RWPE2 (cell line): Measurements from ENCODE around the gene OLAH.

ENCODE experiments used
- ATAC-seq: fragments of 200-7000 bp; cut with Tn5 transposase; 3 replicates; pipeline ENCODE4 v1.9.1; 2021; ENCODE audit warnings: low read depth
- DNase-seq: peaks from one replicate; pipeline ENCODE4 v3.0.0-alpha.2; 2020; ENCODE audit warnings: low spot score
- H3K27ac ChIP-seq: fragments of 450-650 bp; 2 replicates; pipeline ENCODE4 v1.5.1; 2017; ENCODE audit warnings: mild to moderate bottlenecking; ENCODE audit not compliant: poor library complexity, severe bottlenecking
- H3K27me3 ChIP-seq: fragments of 250-450 bp; sonication (Bioruptor Pico); 2 replicates; pipeline ENCODE4 v1.5.1; 2021; ENCODE audit warnings: mild to moderate bottlenecking, moderate library complexity; ENCODE audit not compliant: insufficient read depth, poor library complexity, severe bottlenecking
- H3K36me3 ChIP-seq: fragments of 250-450 bp; sonication (Bioruptor Pico); 2 replicates; pipeline ENCODE4 v1.5.1; 2020; ENCODE audit warnings: low read depth, mild to moderate bottlenecking, moderate library complexity
- H3K4me1 ChIP-seq: fragments of 250-450 bp; sonication (Bioruptor Pico); 2 replicates; pipeline ENCODE4 v1.5.1; 2021; ENCODE audit warnings: mild to moderate bottlenecking, moderate library complexity; ENCODE audit not compliant: insufficient read depth, poor library complexity, severe bottlenecking
- H3K4me3 ChIP-seq: fragments of 250-450 bp; sonication (Bioruptor Pico); 2 replicates; pipeline ENCODE4 v1.5.1; 2021; ENCODE audit warnings: mild to moderate bottlenecking, moderate library complexity; ENCODE audit not compliant: severe bottlenecking
- H3K9me3 ChIP-seq: fragments of 250-450 bp; sonication (Bioruptor Pico); 2 replicates; pipeline ENCODE4 v1.5.1; 2021; ENCODE audit warnings: mild to moderate bottlenecking, moderate library complexity; ENCODE audit not compliant: severe bottlenecking
- TF ChIP-seq, protein P1 (sequence below): fragments of 450-650 bp; IDR thresholded peaks from one replicate; pipeline ENCODE4 v1.5.1; 2017; ENCODE audit warnings: mild to moderate bottlenecking, moderate library complexity; ENCODE audit not compliant: poor library complexity, severe bottlenecking

OLAH gene

DNA sequence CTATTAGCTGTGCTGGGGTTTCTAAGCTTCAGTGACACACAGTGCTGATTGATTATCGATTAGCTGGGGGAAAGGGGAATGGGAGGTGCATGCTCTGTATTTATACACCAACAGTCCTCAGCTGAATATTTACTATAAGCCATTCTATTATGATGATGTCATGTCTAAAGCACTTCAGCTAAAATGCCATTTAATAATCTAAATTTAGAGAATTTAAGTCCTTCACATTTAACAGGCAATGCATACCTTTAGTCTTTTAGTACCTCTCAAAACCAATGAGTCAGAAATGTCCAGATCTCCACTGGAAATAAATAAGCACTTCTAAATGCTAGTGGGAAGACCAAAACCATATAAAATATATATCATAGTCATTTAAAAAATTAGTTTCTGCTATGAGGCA lies 78.0 kb downstream of the OLAH start:
- no peak for DNase-seq
- no peak overlapping the region for H3K4me3 ChIP-seq
- H3K4me1 ChIP-seq: peaks cover 37% of the 10 kb centered on the region
- TF ChIP-seq, protein P1, sequence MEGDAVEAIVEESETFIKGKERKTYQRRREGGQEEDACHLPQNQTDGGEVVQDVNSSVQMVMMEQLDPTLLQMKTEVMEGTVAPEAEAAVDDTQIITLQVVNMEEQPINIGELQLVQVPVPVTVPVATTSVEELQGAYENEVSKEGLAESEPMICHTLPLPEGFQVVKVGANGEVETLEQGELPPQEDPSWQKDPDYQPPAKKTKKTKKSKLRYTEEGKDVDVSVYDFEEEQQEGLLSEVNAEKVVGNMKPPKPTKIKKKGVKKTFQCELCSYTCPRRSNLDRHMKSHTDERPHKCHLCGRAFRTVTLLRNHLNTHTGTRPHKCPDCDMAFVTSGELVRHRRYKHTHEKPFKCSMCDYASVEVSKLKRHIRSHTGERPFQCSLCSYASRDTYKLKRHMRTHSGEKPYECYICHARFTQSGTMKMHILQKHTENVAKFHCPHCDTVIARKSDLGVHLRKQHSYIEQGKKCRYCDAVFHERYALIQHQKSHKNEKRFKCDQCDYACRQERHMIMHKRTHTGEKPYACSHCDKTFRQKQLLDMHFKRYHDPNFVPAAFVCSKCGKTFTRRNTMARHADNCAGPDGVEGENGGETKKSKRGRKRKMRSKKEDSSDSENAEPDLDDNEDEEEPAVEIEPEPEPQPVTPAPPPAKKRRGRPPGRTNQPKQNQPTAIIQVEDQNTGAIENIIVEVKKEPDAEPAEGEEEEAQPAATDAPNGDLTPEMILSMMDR: no peak
- ATAC-seq: no peak
- peaks cover 28% of the 10 kb centered on the region for H3K36me3 ChIP-seq
- H3K27ac ChIP-seq: no peak overlapping the region
- no peaks in the 10 kb centered on the region for H3K27me3 ChIP-seq
- H3K9me3 ChIP-seq: no peaks in the 10 kb centered on the region

DNA sequence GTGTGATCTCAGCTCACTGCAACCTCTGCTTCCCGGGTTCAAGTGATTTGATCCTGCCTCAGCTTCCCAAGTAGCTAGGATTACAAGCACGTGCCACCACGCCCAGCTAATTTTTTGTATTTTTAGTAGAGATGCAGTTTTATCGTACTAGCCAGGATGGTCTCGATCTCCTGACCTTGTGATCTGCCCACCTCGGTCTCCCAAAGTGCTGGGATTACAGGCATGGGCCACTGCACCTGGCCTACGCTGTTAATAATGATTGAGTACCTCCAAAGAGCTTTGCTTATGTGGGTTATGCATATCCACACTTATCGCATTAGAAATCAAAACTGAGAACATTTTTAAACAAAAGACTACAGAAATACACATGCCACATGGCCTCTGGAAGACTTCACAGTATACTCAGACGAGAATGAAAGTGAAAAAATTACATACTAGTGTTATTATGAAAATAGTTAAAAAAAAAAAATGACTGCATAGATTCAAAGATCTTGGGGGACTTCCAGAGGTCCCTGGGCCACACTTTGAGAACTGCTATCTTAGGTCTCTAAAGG lies 78.8 kb downstream of the OLAH start:
- peaks cover 26% of the 10 kb centered on the region for H3K36me3 ChIP-seq
- H3K27me3 ChIP-seq: no peaks in the 10 kb centered on the region
- DNase-seq (no peak), ATAC-seq (no peak)
- TF ChIP-seq, protein P1: no peak
- no peak overlapping the region for H3K4me3 ChIP-seq
- H3K27ac ChIP-seq: peak overlapping the region; percentile 50
- H3K9me3 ChIP-seq: no peaks in the 10 kb centered on the region
- H3K4me1 ChIP-seq: peaks cover 37% of the 10 kb centered on the region
